Smooth muscle cell (in vitro differentiated cells): ENCODE measurements around the gene TMEM156. TPM values are rescaled to one million over a fixed set of nuclear protein-coding genes. Genes with fewer than 3 reads are reported as not detected.

Source experiments
- DNase-seq: peaks from one replicate; lab custom pipeline; 2025; ENCODE audit not compliant: unreplicated experiment; lab: John Stamatoyannopoulos, UW
- H2AFZ ChIP-seq: fragments of 200-600 bp; sonication (generic); 2 replicates; pipeline ENCODE4 v1.6.0; 2016; ENCODE audit warnings: antibody characterized with exemption, low read depth, mild to moderate bottlenecking
- H3F3A ChIP-seq: fragments of 200-600 bp; sonication (generic); 2 replicates; pipeline ENCODE4 v1.6.0; 2017; ENCODE audit warnings: antibody characterized with exemption, low read depth
- H3K27ac ChIP-seq: fragments of 200-600 bp; sonication (generic); 2 replicates; pipeline ENCODE4 v1.5.1; 2016; ENCODE audit warnings: low read depth, mild to moderate bottlenecking
- H3K27me3 ChIP-seq: fragments of 200-600 bp; sonication (generic); 2 replicates; pipeline ENCODE4 v1.6.1; 2016; ENCODE audit warnings: low read depth, mild to moderate bottlenecking
- H3K36me3 ChIP-seq: fragments of 200-600 bp; sonication (generic); 2 replicates; pipeline ENCODE4 v1.5.1; 2016; ENCODE audit warnings: low read depth
- H3K4me1 ChIP-seq: fragments of 200-600 bp; sonication (generic); 2 replicates; pipeline ENCODE4 v1.5.1; 2016; ENCODE audit warnings: low read depth
- H3K4me2 ChIP-seq: fragments of 200-600 bp; sonication (generic); 2 replicates; pipeline ENCODE4 v1.6.0; 2016; ENCODE audit warnings: mild to moderate bottlenecking
- H3K4me3 ChIP-seq: fragments of 200-600 bp; sonication (generic); 2 replicates; pipeline ENCODE4 v1.5.1; 2016; ENCODE audit warnings: mild to moderate bottlenecking
- H3K79me2 ChIP-seq: fragments of 200-600 bp; sonication (generic); 2 replicates; pipeline ENCODE4 v1.6.0; 2016; ENCODE audit warnings: low read depth, mild to moderate bottlenecking
- H3K9ac ChIP-seq: fragments of 200-600 bp; sonication (generic); 2 replicates; pipeline ENCODE4 v1.6.0; 2016; ENCODE audit warnings: low read depth
- H3K9me3 ChIP-seq: fragments of 200-600 bp; sonication (generic); replicated peaks from 2 replicates; pipeline ENCODE4 v1.5.1; 2016; ENCODE audit warnings: low read depth
- H4K20me1 ChIP-seq: fragments of 200-600 bp; sonication (generic); 2 replicates; pipeline ENCODE4 v1.6.0; 2016; ENCODE audit warnings: low read depth
- WGBS: methylation state at CpG from one replicate; pipeline ENCODE4 v1.1.7; 2016; ENCODE audit warnings: low lambda C conversion rate; 5-methylcytosine and 5-hydroxymethylcytosine counted together
- polyA plus RNA-seq: library from polyadenylated mRNA; unstranded; fragments of >200 nt; fragmentation: Nextera tagmentation; extraction: Ambion mirVana; gene quantifications from 2 replicates; pipeline ENCODE4 v1.2.1, GENCODE V29; 2016
- total RNA-seq: library from RNA; depleted of rRNA; stranded (reverse); fragments of >200 nt; gene quantifications from 2 replicates; pipeline ENCODE4 v1.2.3, GENCODE V29; 2014
- TF ChIP-seq, protein P1 (sequence below): fragments of 200-600 bp; sonication (generic); IDR thresholded peaks from 2 replicates; pipeline ENCODE4 v1.5.1; 2017; ENCODE audit warnings: borderline replicate concordance, mild to moderate bottlenecking, antibody characterized with exemption; ENCODE audit not compliant: insufficient read depth, poor library complexity, severe bottlenecking

TMEM156 gene
- total and polyA plus RNA-seq, 2 experiments from 2014 or later: 0.04 TPM; not detected in 1

DNA sequence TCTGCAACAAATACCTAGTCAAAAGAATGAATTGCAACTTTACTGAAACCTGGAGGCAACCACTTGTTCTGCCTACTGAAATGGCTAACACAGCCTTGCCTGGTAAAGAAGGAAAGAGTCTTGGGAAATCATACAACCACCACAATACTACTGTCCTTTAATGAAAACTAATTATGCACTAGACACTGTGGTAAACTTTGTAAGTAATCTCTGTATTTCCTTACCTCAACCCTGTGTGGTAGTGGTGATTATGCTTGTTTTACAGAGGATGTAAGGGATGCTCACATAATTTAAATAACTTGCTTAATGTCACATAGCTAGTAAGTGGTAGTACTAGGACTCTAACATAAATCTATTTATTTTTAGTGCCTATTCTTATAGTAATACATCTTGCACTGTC lies 44.7 kb downstream of the TMEM156 start:
- TF ChIP-seq, protein P1, sequence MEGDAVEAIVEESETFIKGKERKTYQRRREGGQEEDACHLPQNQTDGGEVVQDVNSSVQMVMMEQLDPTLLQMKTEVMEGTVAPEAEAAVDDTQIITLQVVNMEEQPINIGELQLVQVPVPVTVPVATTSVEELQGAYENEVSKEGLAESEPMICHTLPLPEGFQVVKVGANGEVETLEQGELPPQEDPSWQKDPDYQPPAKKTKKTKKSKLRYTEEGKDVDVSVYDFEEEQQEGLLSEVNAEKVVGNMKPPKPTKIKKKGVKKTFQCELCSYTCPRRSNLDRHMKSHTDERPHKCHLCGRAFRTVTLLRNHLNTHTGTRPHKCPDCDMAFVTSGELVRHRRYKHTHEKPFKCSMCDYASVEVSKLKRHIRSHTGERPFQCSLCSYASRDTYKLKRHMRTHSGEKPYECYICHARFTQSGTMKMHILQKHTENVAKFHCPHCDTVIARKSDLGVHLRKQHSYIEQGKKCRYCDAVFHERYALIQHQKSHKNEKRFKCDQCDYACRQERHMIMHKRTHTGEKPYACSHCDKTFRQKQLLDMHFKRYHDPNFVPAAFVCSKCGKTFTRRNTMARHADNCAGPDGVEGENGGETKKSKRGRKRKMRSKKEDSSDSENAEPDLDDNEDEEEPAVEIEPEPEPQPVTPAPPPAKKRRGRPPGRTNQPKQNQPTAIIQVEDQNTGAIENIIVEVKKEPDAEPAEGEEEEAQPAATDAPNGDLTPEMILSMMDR: no peak
- Histone ChIP-seq H3F3A (peaks cover 9% of the 10 kb centered on the region), H3K36me3 (no peaks in the 10 kb centered on the region), H3K4me2 (no peak overlapping the region), H3K4me3 (no peak overlapping the region), H3K4me1 (peaks cover 25% of the 10 kb centered on the region), H3K27me3 (no peaks in the 10 kb centered on the region), H3K9me3 (no peaks in the 10 kb centered on the region), H3K79me2 (no peaks in the 10 kb centered on the region), H3K27ac (no peak overlapping the region), H3K9ac (no peak overlapping the region), H4K20me1 (no peaks in the 10 kb centered on the region), H2AFZ (no peak overlapping the region)
- no peak for DNase-seq

DNA sequence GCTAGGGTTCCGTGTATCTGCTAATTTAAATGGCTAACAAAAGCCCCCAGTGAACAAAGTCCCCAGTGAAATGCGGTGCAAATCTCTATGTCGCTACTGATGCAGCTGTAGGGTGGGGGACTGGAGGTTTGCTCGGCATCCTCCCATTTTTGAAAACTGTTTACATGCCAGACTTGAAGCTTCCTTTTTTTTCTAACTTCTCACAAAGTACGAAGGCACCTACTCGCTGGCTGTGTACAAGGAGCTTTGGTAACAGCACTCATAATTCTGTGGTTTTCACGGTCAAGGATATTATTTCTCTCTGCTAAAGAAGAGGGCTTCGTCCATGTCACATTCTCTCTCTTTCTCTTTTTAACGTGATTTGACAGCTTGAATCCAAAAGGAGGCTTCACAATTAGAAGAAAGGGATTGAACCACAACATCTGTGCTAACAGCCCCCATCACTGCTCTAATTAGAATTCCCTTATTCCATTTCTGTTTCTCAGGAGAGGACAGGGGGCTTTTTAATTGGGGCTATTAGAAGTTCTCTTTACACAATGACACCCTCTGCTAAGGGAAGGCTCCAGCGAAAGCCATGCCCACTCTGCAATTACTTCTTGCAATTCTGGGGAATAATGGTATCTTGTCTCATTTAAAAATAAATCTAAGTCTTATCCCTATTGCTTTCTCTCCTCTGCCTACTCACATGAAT lies 46.7 kb downstream of the TMEM156 start:
- no peaks in the 10 kb centered on the region for H4K20me1 ChIP-seq
- H3K79me2 ChIP-seq: no peaks in the 10 kb centered on the region
- DNase-seq: no peak
- peaks cover 25% of the 10 kb centered on the region for H3K4me1 ChIP-seq
- no peak overlapping the region for H3K4me3 ChIP-seq
- peak overlapping the region; percentile 81 for H3K27ac ChIP-seq
- TF ChIP-seq, protein P1: no peak
- 60% methylated on average over 10 of the region's 10 CpGs for WGBS
- H3K36me3 ChIP-seq: no peaks in the 10 kb centered on the region
- H3K4me2 ChIP-seq: peak overlapping the region; percentile 68
- H3K27me3 ChIP-seq: no peaks in the 10 kb centered on the region
- H3F3A ChIP-seq: peaks cover 11% of the 10 kb centered on the region
- H3K9me3 ChIP-seq: no peaks in the 10 kb centered on the region
- no peak overlapping the region for H3K9ac ChIP-seq
- H2AFZ ChIP-seq: peak overlapping the region; percentile 35

DNA sequence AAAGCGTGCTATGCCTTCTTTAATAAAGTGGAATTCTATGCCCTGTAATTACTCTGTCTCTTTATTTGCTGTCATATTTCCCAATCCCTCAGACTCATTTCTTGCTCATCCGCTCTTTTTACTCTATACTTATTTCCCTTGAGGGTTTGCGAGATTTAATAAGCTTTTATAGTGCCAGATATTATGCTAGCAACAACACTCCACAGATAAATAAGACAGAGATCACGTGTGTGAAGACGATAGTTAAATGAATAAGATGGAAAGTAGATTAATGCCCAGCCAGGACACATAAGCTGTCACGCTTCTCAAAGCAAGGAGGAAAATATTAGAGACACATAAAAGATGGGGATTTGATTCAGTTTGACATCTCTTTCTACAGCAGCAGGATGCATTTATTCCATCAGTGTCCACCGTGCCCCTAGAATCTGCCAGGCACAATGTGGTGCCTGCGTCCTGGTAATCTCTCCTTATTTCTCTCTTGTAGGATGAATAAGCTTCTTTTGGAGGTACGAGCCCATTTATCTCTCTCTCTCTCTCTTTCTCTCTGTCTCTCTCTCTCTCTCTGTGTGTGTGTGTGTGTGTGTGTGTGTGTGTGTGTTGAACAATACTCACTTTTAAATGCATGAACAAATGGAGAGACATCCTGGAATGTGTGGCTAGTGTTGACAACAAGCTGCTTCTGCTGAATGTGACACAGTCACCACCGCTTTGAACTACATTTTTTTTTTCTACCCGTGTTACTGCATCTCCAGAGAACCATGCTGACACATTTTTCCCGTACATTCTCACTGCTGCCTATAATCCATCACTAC lies 48.2 kb downstream of the TMEM156 start:
- TF ChIP-seq, protein P1: no peak
- Histone ChIP-seq H3K9ac (no peak overlapping the region), H3K4me1 (peaks cover 25% of the 10 kb centered on the region), H3K36me3 (no peaks in the 10 kb centered on the region), H2AFZ (peak overlapping the region; percentile 35), H3K4me3 (no peak overlapping the region), H3K79me2 (no peaks in the 10 kb centered on the region), H3K27me3 (no peaks in the 10 kb centered on the region), H3K4me2 (peak overlapping the region; percentile 68), H4K20me1 (no peaks in the 10 kb centered on the region), H3K9me3 (no peaks in the 10 kb centered on the region), H3F3A (peaks cover 11% of the 10 kb centered on the region), H3K27ac (peak overlapping the region; percentile 81)
- no peak for DNase-seq
- WGBS: 44% methylated on average over 12 of the region's 12 CpGs

DNA sequence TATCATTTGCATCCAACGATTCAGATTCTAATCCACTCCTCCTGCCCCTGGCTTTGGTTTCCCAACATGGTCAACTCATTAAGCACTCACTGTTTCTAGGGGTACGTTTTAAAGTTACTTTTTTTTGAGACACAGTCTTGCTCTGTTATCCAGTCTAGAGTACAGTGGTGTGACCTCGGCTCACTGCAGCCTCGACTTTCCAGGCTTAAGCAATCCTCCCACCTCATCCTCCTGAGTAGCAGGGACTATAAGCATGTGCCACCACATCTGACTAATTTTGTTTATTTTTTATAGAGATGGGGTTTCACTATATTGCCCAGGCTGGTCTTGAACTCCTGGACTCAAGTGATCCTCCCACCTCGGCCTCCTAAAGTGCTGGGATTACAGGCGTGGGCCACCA lies 48.9 kb downstream of the TMEM156 start:
- H3K36me3 ChIP-seq: no peaks in the 10 kb centered on the region
- H3K9me3 ChIP-seq: no peaks in the 10 kb centered on the region
- H3K27me3 ChIP-seq: no peaks in the 10 kb centered on the region
- no peak overlapping the region for H3K4me2 ChIP-seq
- DNase-seq: no peak
- H3K9ac ChIP-seq: no peak overlapping the region
- TF ChIP-seq, protein P1: no peak
- peaks cover 25% of the 10 kb centered on the region for H3K4me1 ChIP-seq
- H4K20me1 ChIP-seq: no peaks in the 10 kb centered on the region
- H3K79me2 ChIP-seq: no peaks in the 10 kb centered on the region
- H3K4me3 ChIP-seq: no peak overlapping the region
- H3K27ac ChIP-seq: peak overlapping the region; percentile 81
- WGBS: 66% methylated on average over 6 of the region's 6 CpGs
- H2AFZ ChIP-seq: no peak overlapping the region
- peaks cover 11% of the 10 kb centered on the region for H3F3A ChIP-seq
